Measurements from ENCODE around the gene NAGS. TPM values are rescaled to one million over a fixed set of nuclear protein-coding genes. Genes with fewer than 3 reads are reported as not detected.
A peak's percentile ranks its signal among the peaks of the same experiment; 100 is the strongest.
"Not testable (repeated sequence)": the region's sequence is repeated elsewhere in the genome, so short reads cannot be mapped to it uniquely, and the experiment has no call there.

The NAGS gene
- total RNA-seq, 1 donor from 2014 or later, result 25.3 TPM

- H3K27me3 ChIP-seq (ENCODE audit: control insufficient read depth, insufficient read depth, low read length), result no peaks in the 10 kb centered on the region
- no peak for DNase-seq (ENCODE audit: low read depth)
- no peak for FAIRE-seq
- peaks cover 15% of the 10 kb centered on the region for H3K36me3 ChIP-seq (ENCODE audit: control insufficient read depth, insufficient read depth, low read length)
- TF ChIP-seq CTCF (IDR thresholded peaks at IDR 0.05; ENCODE audit: insufficient read depth, low read length, severe bottlenecking), result no peak
- H3K4me3 ChIP-seq (ENCODE audit: low read depth, low read length), result no peak overlapping the region
These were observed 33.0 kb downstream of the NAGS start for GRCh38 chr17:44037471-44037870.

- FAIRE-seq (no peak), DNase-seq (ENCODE audit: low read depth) (no peak)
- H3K36me3 ChIP-seq (ENCODE audit: control insufficient read depth, insufficient read depth, low read length), result peaks cover 13% of the 10 kb centered on the region
- no peak overlapping the region for H3K4me3 ChIP-seq (ENCODE audit: low read depth, low read length)
- no peaks in the 10 kb centered on the region for H3K27me3 ChIP-seq (ENCODE audit: control insufficient read depth, insufficient read depth, low read length)
- no peak for TF ChIP-seq CTCF (IDR thresholded peaks at IDR 0.05; ENCODE audit: insufficient read depth, low read length, severe bottlenecking)
These were observed 34.2 kb downstream of the NAGS start for GRCh38 chr17:44038604-44039011.

- no peak for FAIRE-seq
- H3K27me3 ChIP-seq (ENCODE audit: control insufficient read depth, insufficient read depth, low read length), result no peaks in the 10 kb centered on the region
- H3K36me3 ChIP-seq (ENCODE audit: control insufficient read depth, insufficient read depth, low read length), result peaks cover 11% of the 10 kb centered on the region
- no peak overlapping the region for H3K4me3 ChIP-seq (ENCODE audit: low read depth, low read length)
- TF ChIP-seq CTCF (IDR thresholded peaks at IDR 0.05; ENCODE audit: insufficient read depth, low read length, severe bottlenecking), result no peak
- DNase-seq (ENCODE audit: low read depth), result peak; percentile 70
These were observed 35.6 kb downstream of the NAGS start for GRCh38 chr17:44039829-44040635.

- TF ChIP-seq CTCF (IDR thresholded peaks at IDR 0.05; ENCODE audit: insufficient read depth, low read length, severe bottlenecking), result no peak
- H3K4me3 ChIP-seq (ENCODE audit: low read depth, low read length), result no peak overlapping the region
- peaks cover 7% of the 10 kb centered on the region for H3K36me3 ChIP-seq (ENCODE audit: control insufficient read depth, insufficient read depth, low read length)
- DNase-seq (ENCODE audit: low read depth) (no peak), FAIRE-seq (no peak)
- H3K27me3 ChIP-seq (ENCODE audit: control insufficient read depth, insufficient read depth, low read length), result no peaks in the 10 kb centered on the region
These were observed 38.9 kb downstream of the NAGS start for GRCh38 chr17:44043272-44043696.

GRCh38 chr17:44044071-44044470 is 39.6 kb downstream of the NAGS start:
- H3K36me3 ChIP-seq (ENCODE audit: control insufficient read depth, insufficient read depth, low read length), result peaks cover 3% of the 10 kb centered on the region
- DNase-seq (ENCODE audit: low read depth) (peak; percentile 47), FAIRE-seq (no peak)
- no peaks in the 10 kb centered on the region for H3K27me3 ChIP-seq (ENCODE audit: control insufficient read depth, insufficient read depth, low read length)
- TF ChIP-seq CTCF (IDR thresholded peaks at IDR 0.05; ENCODE audit: insufficient read depth, low read length, severe bottlenecking), result no peak
- no peak overlapping the region for H3K4me3 ChIP-seq (ENCODE audit: low read depth, low read length)

- no peak for TF ChIP-seq CTCF (IDR thresholded peaks at IDR 0.05; ENCODE audit: insufficient read depth, low read length, severe bottlenecking)
- Histone ChIP-seq H3K27me3 (ENCODE audit: control insufficient read depth, insufficient read depth, low read length) (no peaks in the 10 kb centered on the region), H3K36me3 (ENCODE audit: control insufficient read depth, insufficient read depth, low read length) (peaks cover 4% of the 10 kb centered on the region), H3K4me3 (ENCODE audit: low read depth, low read length) (no peak overlapping the region)
- no peak for FAIRE-seq
- DNase-seq (ENCODE audit: low read depth), result no peak
These were observed 41.1 kb downstream of the NAGS start for GRCh38 chr17:44045486-44045885.

GRCh38 chr17:44046893-44047292 is 42.5 kb downstream of the NAGS start:
- not testable (repeated sequence) for FAIRE-seq; DNase-seq (ENCODE audit: low read depth); H3K27me3 ChIP-seq (ENCODE audit: control insufficient read depth, insufficient read depth, low read length); H3K4me3 ChIP-seq (ENCODE audit: low read depth, low read length); H3K36me3 ChIP-seq (ENCODE audit: control insufficient read depth, insufficient read depth, low read length)
